ENCODE results near the gene TRAF4.
"Not testable (repeated sequence)": the region's sequence is repeated elsewhere in the genome, so short reads cannot be mapped to it uniquely, and the experiment has no call there.

TRAF4 gene

GRCh38 chr17:28734712-28735241 is 9.0 kb upstream of the TRAF4 start:
- no peak for FAIRE-seq

- FAIRE-seq = no peak
Observed at GRCh38 chr17:28735242-28735722, 8.5 kb upstream of the TRAF4 start.

- FAIRE-seq = not testable (repeated sequence)
Observed at GRCh38 chr17:28735913-28736769, 7.7 kb upstream of the TRAF4 start.

- FAIRE-seq = no peak
Observed at GRCh38 chr17:28737316-28737715, 6.5 kb upstream of the TRAF4 start.

GRCh38 chr17:28737770-28738679 is 5.8 kb upstream of the TRAF4 start:
- no peak for FAIRE-seq

- no peak for FAIRE-seq
Observed at GRCh38 chr17:28738680-28739384, 5.0 kb upstream of the TRAF4 start.

- FAIRE-seq = no peak
Observed at GRCh38 chr17:28740406-28741357, 3.1 kb upstream of the TRAF4 start.

GRCh38 chr17:28741358-28742349 is 2.2 kb upstream of the TRAF4 start:
- FAIRE-seq = no peak

GRCh38 chr17:28744104-28744971 is 527 bp downstream of the TRAF4 start:
- FAIRE-seq = no peak

- FAIRE-seq = no peak
Observed at GRCh38 chr17:28744972-28745785, 1.4 kb downstream of the TRAF4 start.

GRCh38 chr17:28745786-28746411 is 2.1 kb downstream of the TRAF4 start:
- FAIRE-seq = no peak

GRCh38 chr17:28746611-28747050 is 2.8 kb downstream of the TRAF4 start:
- no peak for FAIRE-seq

- FAIRE-seq = no peak
Observed at GRCh38 chr17:28747051-28747691, 3.4 kb downstream of the TRAF4 start.

GRCh38 chr17:28747801-28748750 is 4.3 kb downstream of the TRAF4 start:
- no peak for FAIRE-seq

- FAIRE-seq = no peak
Observed at GRCh38 chr17:28748852-28749515, 5.2 kb downstream of the TRAF4 start.

All from TTC549 (cell line).